Retinal pigment epithelial cell (primary cell): ENCODE measurements around the gene MORF4L1.

ENCODE experiments used
- DNase-seq: peaks from one replicate; pipeline ENCODE4 v3.0.0-alpha.2; 2010; ENCODE audit warnings: low read depth
- H3K4me3 ChIP-seq: 2 replicates; pipeline ENCODE4 v1.5.1; 2011; ENCODE audit warnings: mild to moderate bottlenecking, low read length, control low read depth, moderate library complexity
- CTCF ChIP-seq: conservative IDR thresholded peaks from 2 replicates; pipeline ENCODE4 v1.5.1; 2011; ENCODE audit warnings: low read depth, low read length, control low read depth, inconsistent platforms

The MORF4L1 gene

GRCh38 chr15:78947506-78947905 is 74.8 kb downstream of the MORF4L1 start:
- no peak for DNase-seq
- no peak for TF ChIP-seq CTCF
- no peak overlapping the region for H3K4me3 ChIP-seq
